ENCODE results near the gene KRTAP1-4.

DNA sequence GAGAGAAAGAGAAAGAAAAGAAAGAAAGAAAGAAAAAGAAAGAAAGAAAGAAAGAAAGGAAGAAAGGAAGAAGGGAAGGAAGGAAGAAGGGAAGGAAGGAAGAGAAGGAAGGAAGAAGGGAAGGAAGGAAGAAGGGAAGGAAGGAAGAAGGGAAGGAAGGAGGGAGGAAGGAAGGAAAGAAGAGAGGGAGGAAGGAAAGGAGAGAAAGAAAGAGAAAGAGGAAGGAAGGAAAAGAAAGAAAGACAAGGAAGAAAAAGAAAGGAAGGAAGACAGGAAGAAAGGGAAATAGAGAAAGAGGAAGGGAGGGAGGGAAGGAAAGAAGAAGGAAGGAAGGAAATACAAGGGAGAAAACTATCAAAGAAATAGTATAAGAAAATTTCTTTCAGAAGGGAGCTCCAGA is 46.8 kb upstream of the KRTAP1-4 start:
- TF ChIP-seq, protein P1, sequence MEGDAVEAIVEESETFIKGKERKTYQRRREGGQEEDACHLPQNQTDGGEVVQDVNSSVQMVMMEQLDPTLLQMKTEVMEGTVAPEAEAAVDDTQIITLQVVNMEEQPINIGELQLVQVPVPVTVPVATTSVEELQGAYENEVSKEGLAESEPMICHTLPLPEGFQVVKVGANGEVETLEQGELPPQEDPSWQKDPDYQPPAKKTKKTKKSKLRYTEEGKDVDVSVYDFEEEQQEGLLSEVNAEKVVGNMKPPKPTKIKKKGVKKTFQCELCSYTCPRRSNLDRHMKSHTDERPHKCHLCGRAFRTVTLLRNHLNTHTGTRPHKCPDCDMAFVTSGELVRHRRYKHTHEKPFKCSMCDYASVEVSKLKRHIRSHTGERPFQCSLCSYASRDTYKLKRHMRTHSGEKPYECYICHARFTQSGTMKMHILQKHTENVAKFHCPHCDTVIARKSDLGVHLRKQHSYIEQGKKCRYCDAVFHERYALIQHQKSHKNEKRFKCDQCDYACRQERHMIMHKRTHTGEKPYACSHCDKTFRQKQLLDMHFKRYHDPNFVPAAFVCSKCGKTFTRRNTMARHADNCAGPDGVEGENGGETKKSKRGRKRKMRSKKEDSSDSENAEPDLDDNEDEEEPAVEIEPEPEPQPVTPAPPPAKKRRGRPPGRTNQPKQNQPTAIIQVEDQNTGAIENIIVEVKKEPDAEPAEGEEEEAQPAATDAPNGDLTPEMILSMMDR (conservative IDR thresholded peaks at IDR 0.05; ENCODE audit: low read depth, low read length) = no peak
- no peak for TF ChIP-seq EZH2 (IDR thresholded peaks at IDR 0.05; ENCODE audit: borderline replicate concordance, low read depth, low read length, poor library complexity, severe bottlenecking)
